OCI-LY7 (cell line): ENCODE results near the gene EWSR1.

ENCODE experiments used
- CTCF ChIP-seq: fragments of 200-600 bp; sonication (generic); conservative IDR thresholded peaks from 2 replicates; pipeline ENCODE4 v1.5.1; 2014; ENCODE audit warnings: mild to moderate bottlenecking, antibody characterized with exemption, low read length, moderate library complexity, mixed read lengths
- EZH2phosphoT487 ChIP-seq: fragments of 200-600 bp; sonication (generic); IDR thresholded peaks from 2 replicates; pipeline ENCODE4 v1.6.1; 2018; ENCODE audit warnings: low read depth, borderline replicate concordance, mild to moderate bottlenecking, mixed run types, antibody characterized with exemption, low read length, moderate library complexity, mixed read lengths

DNA sequence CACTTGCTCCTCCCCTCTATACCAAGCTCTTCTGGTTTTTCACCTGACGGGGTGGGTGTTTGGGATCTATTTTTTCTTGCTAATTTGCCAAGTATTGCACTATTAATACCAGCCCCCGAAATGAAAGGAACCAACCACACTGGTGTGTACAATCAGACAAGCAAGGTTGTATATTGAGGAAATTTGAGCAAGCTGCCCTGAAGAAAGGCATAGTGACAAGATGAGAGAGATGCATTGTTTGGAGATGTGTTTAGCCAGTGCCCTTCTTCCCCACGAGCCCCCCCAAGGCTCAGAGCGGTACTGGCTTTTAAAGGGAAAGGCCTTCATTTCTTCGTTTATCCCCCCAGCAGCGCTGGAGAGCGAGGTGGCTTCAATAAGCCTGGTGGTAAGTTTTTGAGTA is 23.1 kb downstream of the EWSR1 start:
- no peak for TF ChIP-seq CTCF
- TF ChIP-seq EZH2phosphoT487: no peak
